Mesenchymal stem cell (in vitro differentiated cells and primary cell): ENCODE data around the gene FBXO9.

Source experiments
- DNase-seq: peaks from one replicate; pipeline ENCODE4 v3.0.0-alpha.2; 2013
- H2AFZ ChIP-seq: one replicate; pipeline ENCODE4 v1.6.1; 2013; ENCODE audit warnings: low read depth, mild to moderate bottlenecking, control low read depth, inconsistent platforms, low read length, moderate library complexity
- H2AK5ac ChIP-seq: 2 replicates; pipeline ENCODE4 v1.6.1; 2013; ENCODE audit warnings: low read length, moderate library complexity, mild to moderate bottlenecking, inconsistent platforms; ENCODE audit not compliant: severe bottlenecking
- H2BK120ac ChIP-seq: one replicate; pipeline ENCODE4 v1.6.1; 2013; ENCODE audit warnings: low read depth, mild to moderate bottlenecking, inconsistent platforms, low read length, moderate library complexity
- H2BK12ac ChIP-seq, 2 experiments: one replicate each; pipeline ENCODE4 v1.6.1; 2013; ENCODE audit warnings: inconsistent platforms in 2 of 2, low read length in 2 of 2, mild to moderate bottlenecking in 2 of 2, moderate library complexity in 2 of 2, control low read depth in 1 of 2
- H2BK15ac ChIP-seq: one replicate; pipeline ENCODE4 v1.6.1; 2013; ENCODE audit warnings: mild to moderate bottlenecking, low read depth, inconsistent platforms; ENCODE audit not compliant: poor library complexity, severe bottlenecking
- H2BK5ac ChIP-seq: 2 replicates; pipeline ENCODE4 v1.6.1; 2013; ENCODE audit warnings: low read depth, mild to moderate bottlenecking, low read length, control low read depth, inconsistent platforms; ENCODE audit not compliant: poor library complexity, severe bottlenecking
- H3K14ac ChIP-seq, 2 experiments: one replicate each; pipeline ENCODE4 v1.6.1; 2013; ENCODE audit warnings: inconsistent platforms in 2 of 2, low read length in 2 of 2, control low read depth in 1 of 2, mild to moderate bottlenecking in 1 of 2, moderate library complexity in 1 of 2
- H3K18ac ChIP-seq, 2 experiments: one replicate each; pipeline ENCODE4 v1.6.1; 2013; ENCODE audit warnings: inconsistent platforms in 2 of 2, low read length in 2 of 2, control low read depth in 1 of 2, low read depth in 1 of 2, mild to moderate bottlenecking in 1 of 2
- H3K23ac ChIP-seq, 2 experiments: one replicate each; pipeline ENCODE4 v1.6.1; 2013; ENCODE audit warnings: inconsistent platforms in 2 of 2, low read length in 2 of 2, mild to moderate bottlenecking in 2 of 2, moderate library complexity in 2 of 2, control low read depth in 1 of 2
- H3K27ac ChIP-seq: 2 replicates; pipeline ENCODE4 v1.5.1; 2013; ENCODE audit warnings: mild to moderate bottlenecking, moderate library complexity, low read length, control low read depth, inconsistent platforms; ENCODE audit not compliant: poor library complexity, severe bottlenecking
- H3K27me3 ChIP-seq, 2 experiments: 2 replicates each; pipeline versions ENCODE4 v1.6.1 to v1.7.0; 2013; ENCODE audit warnings: low read length in 2 of 2, mild to moderate bottlenecking in 2 of 2, moderate library complexity in 2 of 2, control low read depth in 1 of 2, inconsistent platforms in 1 of 2; ENCODE audit not compliant: control insufficient read depth in 1 of 2, insufficient read depth in 1 of 2
- H3K36me3 ChIP-seq, 2 experiments: 2 replicates each; pipeline versions ENCODE4 v1.6.1 to v1.7.0; 2013; ENCODE audit warnings: low read length in 2 of 2, control low read depth in 1 of 2, inconsistent platforms in 1 of 2, low read depth in 1 of 2, mild to moderate bottlenecking in 1 of 2; ENCODE audit not compliant: insufficient read depth in 2 of 2, control insufficient read depth in 1 of 2
- H3K4ac ChIP-seq, 2 experiments: one replicate each; pipeline ENCODE4 v1.6.1; 2013; ENCODE audit warnings: inconsistent platforms in 2 of 2, low read length in 2 of 2, mild to moderate bottlenecking in 2 of 2, moderate library complexity in 2 of 2, control low read depth in 1 of 2, low read depth in 1 of 2
- H3K4me1 ChIP-seq: 2 replicates; pipeline ENCODE4 v1.6.1; 2013; ENCODE audit warnings: low read depth, low read length, control low read depth; ENCODE audit not compliant: control insufficient read depth, insufficient read depth
- H3K4me2 ChIP-seq: 2 replicates; pipeline ENCODE4 v1.6.1; 2013; ENCODE audit warnings: low read length, mild to moderate bottlenecking, inconsistent platforms; ENCODE audit not compliant: poor library complexity, severe bottlenecking
- H3K4me3 ChIP-seq, 2 experiments: 2 replicates each; pipeline versions ENCODE4 v1.5.1 to v1.7.0; 2013; ENCODE audit warnings: low read length in 2 of 2, mild to moderate bottlenecking in 2 of 2, control low read depth in 1 of 2, low read depth in 1 of 2; ENCODE audit not compliant: insufficient read depth in 1 of 2
- H3K79me1 ChIP-seq: replicated peaks from 2 replicates; pipeline ENCODE4 v1.6.1; 2013; ENCODE audit warnings: mild to moderate bottlenecking, control low read depth, low read length, inconsistent platforms; ENCODE audit not compliant: poor library complexity, severe bottlenecking
- H3K9ac ChIP-seq: 2 replicates; pipeline ENCODE4 v1.7.0; 2013; ENCODE audit warnings: mild to moderate bottlenecking, low read length, moderate library complexity
- H3K9me3 ChIP-seq: 2 replicates; pipeline ENCODE4 v1.7.0; 2013; ENCODE audit warnings: mild to moderate bottlenecking, low read length; ENCODE audit not compliant: control insufficient read depth
- H4K8ac ChIP-seq: one replicate; pipeline ENCODE4 v1.6.1; 2013; ENCODE audit warnings: inconsistent platforms, mild to moderate bottlenecking, low read length, moderate library complexity
- H4K91ac ChIP-seq: one replicate; pipeline ENCODE4 v1.6.1; 2013; ENCODE audit warnings: mild to moderate bottlenecking, low read length, inconsistent platforms
- WGBS: methylation state at CpG from one replicate; pipeline ENCODE4 v1.1.7; 2013; ENCODE audit warnings: mixed read lengths; 5-methylcytosine and 5-hydroxymethylcytosine counted together

The FBXO9 gene

GRCh38 chr6:53044572-53044971 is 20.6 kb upstream of the FBXO9 start:
- H4K8ac ChIP-seq = no peak overlapping the region
- H2BK12ac ChIP-seq = no peak overlapping the region
- peak overlapping the region; percentile 60 for H3K9ac ChIP-seq
- H3K36me3 ChIP-seq = peaks cover under 1 to 16% of the 10 kb centered on the region in 2 experiments
- H3K4me3 ChIP-seq = no peak overlapping the region
- H3K79me1 ChIP-seq = peaks cover 7% of the 10 kb centered on the region
- no peak overlapping the region for H2BK15ac ChIP-seq
- H3K9me3 ChIP-seq = no peaks in the 10 kb centered on the region
- H3K18ac ChIP-seq = no peak overlapping the region
- H3K27ac ChIP-seq = no peak overlapping the region
- no peak overlapping the region for H2AFZ ChIP-seq
- H2BK5ac ChIP-seq = no peak overlapping the region
- 88% methylated on average over 1 of the region's 4 CpGs for WGBS
- H3K14ac ChIP-seq = no peak overlapping the region
- no peak for DNase-seq
- no peak overlapping the region for H2AK5ac ChIP-seq
- no peak overlapping the region for H4K91ac ChIP-seq
- H3K4me1 ChIP-seq = peaks cover 8% of the 10 kb centered on the region
- H3K27me3 ChIP-seq = no peaks in the 10 kb centered on the region
- H2BK120ac ChIP-seq = no peak overlapping the region
- no peak overlapping the region for H3K23ac ChIP-seq
- no peak overlapping the region for H3K4me2 ChIP-seq
- H3K4ac ChIP-seq = no peak overlapping the region

GRCh38 chr6:53045891-53046673 is 19.1 kb upstream of the FBXO9 start:
- Histone ChIP-seq H3K79me1 (peaks cover 8% of the 10 kb centered on the region), H3K4me2 (no peak overlapping the region), H3K27ac (no peak overlapping the region), H2BK15ac (no peak overlapping the region), H3K9me3 (no peaks in the 10 kb centered on the region), H3K4me1 (peaks cover 4% of the 10 kb centered on the region), H2AK5ac (no peak overlapping the region), H2BK120ac (no peak overlapping the region), H3K18ac (no peak overlapping the region), H3K14ac (no peak overlapping the region), H2BK5ac (no peak overlapping the region), H3K23ac (no peak overlapping the region), H4K91ac (no peak overlapping the region), H3K36me3 (peaks cover 0 to 1% of the 10 kb centered on the region in 2 experiments), H2AFZ (no peak overlapping the region), H3K4me3 (no peak overlapping the region), H2BK12ac (no peak overlapping the region), H3K27me3 (no peaks in the 10 kb centered on the region), H3K4ac (no peak overlapping the region), H4K8ac (no peak overlapping the region), H3K9ac (no peak overlapping the region)
- DNase-seq = no peak
- WGBS = 100% methylated on average over 1 of the region's 1 CpG

- no peak overlapping the region for H2BK15ac ChIP-seq
- no peak overlapping the region for H4K91ac ChIP-seq
- H3K27me3 ChIP-seq = no peaks in the 10 kb centered on the region
- no peak overlapping the region for H4K8ac ChIP-seq
- no peaks in the 10 kb centered on the region for H3K4me1 ChIP-seq
- no peak overlapping the region for H3K23ac ChIP-seq
- H2BK120ac ChIP-seq = no peak overlapping the region
- H3K14ac ChIP-seq = no peak overlapping the region
- no peak overlapping the region for H3K4me2 ChIP-seq
- H3K79me1 ChIP-seq = peaks cover 13% of the 10 kb centered on the region
- peaks cover 0 to 3% of the 10 kb centered on the region in 2 experiments for H3K36me3 ChIP-seq
- H2BK12ac ChIP-seq = no peak overlapping the region
- H3K4me3 ChIP-seq = peak overlapping the region in 1 of 2 experiments; percentile 22
- no peak overlapping the region for H2AFZ ChIP-seq
- H3K9ac ChIP-seq = peak overlapping the region; percentile 17
- H3K9me3 ChIP-seq = no peaks in the 10 kb centered on the region
- H3K4ac ChIP-seq = no peak overlapping the region
- H2AK5ac ChIP-seq = no peak overlapping the region
- 80% methylated on average over 7 of the region's 9 CpGs for WGBS
- no peak overlapping the region for H2BK5ac ChIP-seq
- H3K18ac ChIP-seq = peak overlapping the region in 1 of 2 experiments; percentile 38
- peak; percentile 38 for DNase-seq
- H3K27ac ChIP-seq = peak overlapping the region; percentile 35
These were observed 16.6 kb upstream of the FBXO9 start for GRCh38 chr6:53048431-53049195.

- H3K36me3 ChIP-seq = peaks cover 0 to 4% of the 10 kb centered on the region in 2 experiments
These were observed 15.8 kb upstream of the FBXO9 start for GRCh38 chr6:53049415-53049814.

More at GRCh38 chr6:53049415-53049814, 15.8 kb upstream of the FBXO9 start:
- no peak overlapping the region for H3K27ac ChIP-seq
- no peak overlapping the region for H2BK120ac ChIP-seq
- no peak overlapping the region for H2BK15ac ChIP-seq
- peaks cover 20% of the 10 kb centered on the region for H3K79me1 ChIP-seq
- H2BK5ac ChIP-seq = no peak overlapping the region
- H2BK12ac ChIP-seq = no peak overlapping the region
- H4K91ac ChIP-seq = no peak overlapping the region
- no peak overlapping the region for H3K4me3 ChIP-seq
- WGBS = 94% methylated on average over 1 of the region's 1 CpG
- H3K9me3 ChIP-seq = no peaks in the 10 kb centered on the region
- no peak overlapping the region for H3K4me2 ChIP-seq
- no peaks in the 10 kb centered on the region for H3K27me3 ChIP-seq
- H3K14ac ChIP-seq = no peak overlapping the region
- H2AK5ac ChIP-seq = peak overlapping the region; percentile 33
- DNase-seq = no peak
- H3K23ac ChIP-seq = no peak overlapping the region
- no peaks in the 10 kb centered on the region for H3K4me1 ChIP-seq
- no peak overlapping the region for H3K9ac ChIP-seq
- no peak overlapping the region for H4K8ac ChIP-seq
- H3K18ac ChIP-seq = no peak overlapping the region
- H3K4ac ChIP-seq = no peak overlapping the region
- no peak overlapping the region for H2AFZ ChIP-seq
